GM21381 (cell line): Measurements from ENCODE around the gene B3GLCT.
"Not testable (repeated sequence)": the region's sequence is repeated elsewhere in the genome, so short reads cannot be mapped to it uniquely, and the experiment has no call there.

Source experiments
- ATAC-seq: cut with Tn5 transposase; IDR thresholded peaks from one replicate; pipeline ENCODE4 v1.9.1; 2021; ENCODE audit warnings: mild to moderate bottlenecking, moderate library complexity; ENCODE audit not compliant: unreplicated experiment

The B3GLCT gene

DNA sequence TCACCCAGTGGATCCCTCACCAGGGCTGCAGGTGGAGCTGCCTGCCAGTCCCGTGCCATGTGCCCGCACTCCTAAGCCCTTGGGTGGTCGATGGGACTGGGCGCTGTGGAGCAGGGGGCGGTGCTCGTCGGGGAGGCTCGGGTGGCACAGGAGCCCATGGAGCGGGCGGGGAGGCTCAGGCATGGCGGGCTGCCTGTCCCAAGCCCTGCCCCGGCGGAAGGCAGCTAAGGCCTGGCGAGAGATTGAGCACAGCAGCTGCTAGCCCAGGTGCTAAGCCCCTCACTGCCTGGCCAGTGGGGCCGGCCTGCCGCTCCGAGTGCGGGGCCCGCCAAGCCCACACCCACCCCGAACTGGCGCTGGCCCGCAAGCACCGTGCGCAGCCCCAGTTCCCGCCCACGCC lies 16.8 kb upstream of the B3GLCT start:
- ATAC-seq: no peak

DNA sequence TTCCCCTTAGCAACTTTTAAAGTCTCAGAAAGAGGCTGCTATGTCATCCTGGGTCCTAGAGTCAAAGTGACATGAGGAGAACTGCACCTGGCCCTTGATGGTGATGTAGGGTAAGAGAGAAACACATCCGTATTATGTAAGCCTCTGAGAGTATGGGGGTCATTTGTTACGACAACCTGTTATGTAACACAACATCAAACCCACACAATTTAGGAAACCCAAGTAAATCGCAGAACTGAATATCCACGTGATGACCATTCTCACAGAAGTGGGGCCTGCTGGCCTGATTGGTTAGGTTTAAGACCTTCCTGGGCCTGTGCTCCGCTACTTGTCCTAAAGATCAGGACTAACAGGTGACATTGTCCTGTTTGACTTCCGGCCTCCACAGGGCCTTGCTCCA lies 15.3 kb upstream of the B3GLCT start:
- no peak for ATAC-seq

DNA sequence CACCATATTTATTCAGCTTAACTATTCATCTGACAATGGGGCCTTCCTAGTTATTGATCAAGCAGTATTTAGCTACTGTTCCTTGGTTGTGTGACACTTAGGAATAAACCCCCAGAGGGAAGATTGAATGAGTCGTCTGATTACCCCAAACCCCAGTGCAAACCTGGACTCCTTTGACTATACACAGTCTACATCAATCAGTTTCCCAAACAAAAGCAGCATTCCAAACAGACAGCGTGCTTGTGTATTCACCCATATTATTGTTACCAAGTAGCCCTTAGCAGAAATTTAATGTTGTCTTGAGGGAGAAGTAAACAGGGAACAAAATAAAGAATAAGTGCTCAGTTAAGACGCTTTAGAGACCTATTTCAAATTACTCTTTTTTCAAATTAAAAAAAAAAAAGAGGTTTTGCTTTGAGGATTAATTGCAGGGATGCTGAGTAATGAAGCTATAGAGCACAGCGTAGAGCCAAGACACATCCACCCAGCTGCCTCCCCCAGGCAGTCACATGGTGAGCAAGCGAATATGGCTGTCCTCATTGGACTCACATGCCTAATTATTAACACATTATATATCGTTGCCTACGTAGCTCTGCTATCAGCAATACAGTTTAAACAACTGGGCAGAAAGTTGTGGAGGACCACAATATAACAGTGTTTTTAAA lies 14.7 kb upstream of the B3GLCT start:
- no peak for ATAC-seq

DNA sequence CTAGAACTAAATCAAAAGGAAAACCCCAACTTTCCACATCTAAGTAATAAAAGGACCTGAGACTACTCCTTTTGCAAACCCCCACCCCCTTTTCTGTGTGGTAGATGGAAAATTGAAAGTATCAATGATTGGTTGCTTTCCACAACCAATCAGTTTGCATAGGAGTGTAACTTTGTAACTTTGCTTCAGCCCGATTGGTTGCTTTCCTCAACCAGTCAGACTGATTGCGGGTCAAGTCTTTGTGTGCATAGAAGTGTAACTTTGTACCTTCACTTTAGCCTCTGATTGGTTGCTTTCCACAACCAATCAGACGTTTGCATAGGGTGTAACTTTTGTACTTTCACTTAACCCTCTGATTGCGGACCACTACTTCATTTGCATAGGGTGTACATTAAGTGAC lies 8.0 kb upstream of the B3GLCT start:
- no peak for ATAC-seq

DNA sequence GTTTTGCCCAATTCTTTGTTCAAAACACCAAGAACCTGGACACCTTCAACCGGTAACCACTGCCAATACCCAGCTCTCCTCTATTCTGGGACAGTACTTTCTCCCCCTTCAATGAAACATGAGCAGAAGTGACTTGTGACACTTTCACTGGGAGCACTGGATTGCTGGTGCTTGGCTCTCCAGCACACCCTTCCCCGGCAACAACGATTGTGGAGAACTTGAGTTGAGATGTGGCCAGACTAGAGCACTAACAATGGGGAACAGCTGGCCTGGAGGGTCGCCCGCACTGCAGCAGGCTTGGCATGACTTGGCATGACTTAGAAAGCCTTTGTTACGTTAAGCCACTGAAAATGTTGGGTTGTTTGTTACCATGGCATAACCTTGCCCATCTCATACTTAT lies 7.5 kb upstream of the B3GLCT start:
- no peak for ATAC-seq

DNA sequence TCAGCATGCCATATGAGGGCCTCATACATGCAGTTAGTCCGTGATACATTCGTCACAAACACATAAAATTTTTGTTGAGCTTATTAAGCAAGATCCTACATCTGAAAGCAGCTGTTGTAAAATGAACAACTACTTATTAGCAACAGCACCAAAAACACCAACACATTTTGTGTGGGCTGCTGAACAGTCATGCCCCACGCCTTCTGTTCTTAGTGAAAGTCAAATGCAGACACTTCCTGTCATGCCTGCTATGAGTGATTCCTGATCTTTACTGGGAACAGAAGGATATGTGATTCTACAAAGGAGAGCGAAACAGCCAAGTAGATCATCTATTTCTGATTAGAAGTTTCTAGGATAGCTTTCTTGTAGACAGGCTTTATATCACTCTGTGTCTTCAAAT lies 4.2 kb upstream of the B3GLCT start:
- no peak for ATAC-seq

DNA sequence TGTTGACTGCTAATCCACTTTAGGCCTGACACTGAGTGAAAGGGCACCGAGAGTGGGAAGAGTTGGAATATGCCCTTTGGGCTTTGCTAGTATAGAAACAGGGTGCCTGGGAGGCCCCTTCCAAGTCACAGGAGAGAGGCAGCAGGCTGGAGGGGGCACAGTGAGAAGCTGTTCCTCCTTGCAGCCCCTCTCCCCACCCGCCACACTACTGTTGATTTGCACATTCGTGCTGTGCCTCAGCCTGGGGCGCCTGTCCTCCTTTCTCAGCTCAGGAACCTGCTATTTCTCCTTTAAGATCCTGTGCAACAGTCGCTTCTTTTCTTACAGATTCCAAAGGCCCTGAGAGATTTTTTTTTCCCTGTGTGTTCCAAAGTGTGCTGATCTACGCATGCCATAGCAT lies 2.8 kb upstream of the B3GLCT start:
- no peak for ATAC-seq

DNA sequence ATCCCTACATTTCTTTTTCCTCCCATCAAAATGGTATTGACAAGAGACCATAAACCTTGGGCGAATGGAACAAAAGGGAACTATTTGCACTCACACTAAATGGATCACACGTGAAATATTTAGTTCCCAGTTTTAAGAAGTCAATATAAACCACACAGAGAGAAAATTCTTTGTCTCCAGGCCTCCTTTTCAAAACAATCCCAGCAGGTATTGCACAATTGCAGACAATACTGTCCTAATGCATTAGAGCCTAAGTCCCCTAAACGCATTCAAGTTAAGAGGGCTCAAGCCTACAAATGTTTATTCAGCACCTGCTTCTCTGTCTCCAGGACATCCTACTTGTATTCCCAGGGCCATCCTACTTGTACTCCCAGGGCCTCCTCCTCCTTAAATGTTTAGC lies 1.3 kb upstream of the B3GLCT start:
- ATAC-seq: no peak

DNA sequence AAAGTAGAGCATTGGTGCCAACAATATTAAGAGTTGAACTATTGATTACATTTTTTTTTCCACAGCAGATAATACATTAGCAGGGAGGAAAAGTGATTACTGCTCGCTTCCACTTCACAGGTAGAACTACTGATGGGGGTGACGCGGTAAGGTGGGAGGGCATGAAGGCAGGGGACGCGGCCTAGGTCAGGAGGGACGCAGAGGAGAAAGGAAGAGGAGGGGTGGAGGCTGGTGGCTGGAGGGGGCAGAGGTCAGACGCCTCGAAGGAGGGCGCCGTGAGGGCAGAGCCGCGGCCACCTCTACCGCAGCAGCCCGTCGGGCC lies 287 bp upstream of the B3GLCT start:
- no peak for ATAC-seq

DNA sequence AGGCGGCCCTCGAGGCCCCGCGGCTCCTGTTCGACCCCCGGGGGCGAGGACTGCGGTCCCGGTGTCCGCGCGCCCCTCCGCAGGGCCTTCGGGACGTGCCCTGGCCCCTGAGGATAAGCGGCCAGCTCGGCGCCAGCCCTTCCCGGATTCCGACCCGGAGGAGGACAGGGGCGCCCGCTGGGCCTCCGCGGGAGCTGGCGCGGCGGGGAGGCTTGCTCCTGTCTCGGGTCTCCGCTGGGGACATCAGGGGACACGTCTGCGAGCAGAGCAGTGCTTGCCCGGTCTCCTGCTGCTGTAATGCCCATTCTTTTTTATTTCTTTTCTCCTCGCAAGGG lies 829 bp downstream of the B3GLCT start:
- peak; percentile 23 for ATAC-seq

DNA sequence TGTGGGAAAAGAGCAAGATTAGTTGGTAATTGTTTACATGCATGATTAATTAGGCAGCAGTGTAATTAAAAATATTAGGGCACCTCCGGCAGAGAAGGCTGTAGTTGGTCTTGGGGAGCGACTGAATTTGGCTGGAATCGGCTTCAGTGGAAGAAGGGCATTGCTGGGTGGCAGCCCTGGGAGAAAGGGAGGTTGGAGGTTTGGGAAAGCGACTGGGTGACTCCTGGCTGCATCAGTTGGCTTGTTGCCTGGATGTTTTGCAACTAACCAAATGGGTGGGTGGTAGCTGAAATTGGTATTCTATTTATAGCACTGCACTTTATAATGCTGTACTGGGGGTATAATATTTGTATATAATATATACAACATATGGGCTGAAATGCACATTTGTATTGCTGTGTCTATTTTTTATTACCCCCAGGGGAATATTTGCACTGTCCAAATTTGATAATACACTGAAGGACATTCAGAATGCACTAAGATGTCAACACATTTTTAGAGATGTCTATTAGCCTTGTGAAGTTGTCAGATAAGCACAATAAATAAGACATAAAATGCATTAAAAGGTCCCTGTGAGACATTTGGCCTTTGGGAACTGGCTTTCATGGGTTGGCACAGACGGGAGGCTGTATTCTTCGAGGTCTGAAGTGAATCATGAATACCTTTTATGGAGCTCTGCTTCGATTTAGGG lies 1.7 kb downstream of the B3GLCT start:
- ATAC-seq: no peak

DNA sequence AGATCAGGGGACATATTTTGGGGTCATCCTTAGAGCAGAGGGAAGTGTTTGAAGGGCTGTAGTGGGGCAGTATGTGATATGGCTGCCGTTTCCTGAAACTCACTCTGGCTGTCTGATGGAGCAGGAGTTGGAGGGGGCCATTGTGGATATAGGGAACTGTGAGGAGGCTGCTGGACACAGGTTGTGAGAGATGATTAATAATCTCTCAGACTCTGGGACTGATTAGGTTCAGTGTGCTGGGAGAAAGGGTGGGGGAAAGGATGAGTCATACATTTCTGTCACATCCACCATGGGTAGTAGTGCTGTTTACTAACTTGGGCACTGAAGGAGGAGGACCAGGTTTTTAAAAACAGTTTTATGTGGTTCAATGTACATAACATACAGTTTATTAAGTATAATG lies 4.8 kb downstream of the B3GLCT start:
- ATAC-seq: no peak

DNA sequence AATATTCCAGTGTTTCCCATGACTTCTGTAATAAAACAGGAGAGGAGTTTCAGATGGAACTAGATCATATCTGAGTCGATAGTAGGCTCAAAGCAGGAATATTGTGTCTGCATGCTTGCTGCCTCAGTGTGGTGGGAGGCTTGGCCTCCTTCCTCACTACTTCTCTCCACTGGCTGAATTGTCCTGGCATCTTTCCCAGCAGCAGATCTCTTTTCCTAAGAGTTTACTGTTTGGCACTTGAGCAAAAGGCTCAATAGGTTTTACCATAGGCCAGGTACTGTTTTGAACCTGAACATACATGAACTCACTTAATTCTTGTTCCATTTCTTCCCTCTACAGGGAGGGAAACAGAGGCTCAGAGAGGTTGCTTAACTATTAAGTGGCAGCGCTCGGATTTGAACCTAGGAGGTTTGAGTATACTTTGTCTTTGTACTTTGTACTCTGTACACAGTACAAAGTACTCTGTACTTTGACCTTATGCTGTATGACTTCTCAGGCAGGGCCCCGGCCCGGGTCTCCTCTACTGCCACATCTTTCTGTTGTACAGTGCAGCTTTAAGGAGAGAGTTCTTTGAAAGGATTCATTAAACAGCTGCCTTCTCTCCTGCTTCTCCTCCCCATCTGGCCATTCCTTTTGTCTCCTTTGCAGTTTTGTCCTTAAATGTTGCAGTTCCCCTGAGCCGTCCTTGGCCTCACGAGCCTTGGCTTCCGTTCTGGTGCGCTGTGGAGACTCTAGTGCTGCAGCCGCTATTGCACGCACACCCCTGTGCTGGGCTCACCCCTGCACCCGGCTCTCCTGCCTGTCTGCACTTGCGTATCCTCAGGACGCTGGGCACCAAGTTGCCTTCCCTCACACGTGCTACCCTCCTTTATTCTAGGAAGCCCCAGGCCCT lies 8.1 kb downstream of the B3GLCT start:
- no peak for ATAC-seq

DNA sequence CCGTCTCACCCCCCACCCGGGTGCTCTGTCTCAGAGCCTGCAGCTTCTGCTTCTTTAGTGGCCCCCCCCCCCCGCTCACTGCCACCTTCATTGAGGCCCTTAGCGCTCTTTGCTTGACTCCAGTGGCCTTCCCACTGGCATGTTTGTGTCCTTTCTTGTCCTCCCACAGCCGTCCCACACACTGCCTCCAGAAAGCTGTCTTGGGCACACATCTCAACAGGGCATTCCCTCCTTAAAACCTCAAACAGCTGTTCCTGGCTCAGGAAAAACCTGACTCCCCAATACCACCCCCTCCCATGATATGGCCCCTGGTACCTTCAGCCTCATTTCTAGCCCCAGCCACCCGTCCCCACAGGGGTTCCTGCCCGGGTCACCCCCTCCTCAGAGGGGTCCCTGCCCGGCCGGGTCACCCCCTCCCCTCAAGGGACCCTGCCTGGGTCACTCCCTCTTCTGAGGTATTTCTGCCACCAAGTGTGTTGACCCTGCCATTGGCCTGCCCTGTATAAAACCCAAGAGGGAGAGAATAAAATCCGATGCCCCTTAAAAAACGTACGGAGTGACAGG lies 8.9 kb downstream of the B3GLCT start:
- ATAC-seq: no peak

DNA sequence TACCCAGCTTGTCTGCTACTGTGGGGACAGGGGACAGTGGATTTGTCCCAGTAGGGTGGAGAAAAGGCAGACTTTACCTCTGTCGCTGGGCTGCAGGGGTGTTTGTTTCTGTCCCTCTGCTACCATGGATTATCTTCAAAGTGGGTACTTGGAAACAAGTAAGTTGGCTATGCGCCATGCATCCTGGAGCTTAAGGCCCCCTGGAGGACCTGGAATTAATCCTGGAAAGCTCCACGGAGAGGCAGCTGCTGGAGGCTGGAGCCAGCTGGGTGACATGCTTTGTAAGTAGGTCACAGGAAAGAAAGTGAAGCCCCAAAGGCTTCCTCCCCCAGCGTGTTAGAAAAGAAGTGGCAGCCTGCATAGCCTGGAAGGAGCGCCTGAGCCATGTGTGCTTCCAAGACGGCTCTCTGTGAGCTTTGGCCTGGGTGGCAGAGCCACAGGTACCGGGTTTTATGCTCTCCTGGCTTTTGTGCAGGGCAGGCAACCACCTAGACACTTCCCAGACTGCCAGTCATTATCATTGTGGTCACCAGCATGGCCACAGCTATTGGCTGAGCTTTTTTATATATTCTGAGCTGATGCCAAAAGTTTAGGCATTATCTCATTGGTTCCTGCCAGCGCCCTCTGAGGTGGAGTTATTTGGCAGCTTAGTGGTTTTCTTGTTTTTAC lies 9.5 kb downstream of the B3GLCT start:
- no peak for ATAC-seq

DNA sequence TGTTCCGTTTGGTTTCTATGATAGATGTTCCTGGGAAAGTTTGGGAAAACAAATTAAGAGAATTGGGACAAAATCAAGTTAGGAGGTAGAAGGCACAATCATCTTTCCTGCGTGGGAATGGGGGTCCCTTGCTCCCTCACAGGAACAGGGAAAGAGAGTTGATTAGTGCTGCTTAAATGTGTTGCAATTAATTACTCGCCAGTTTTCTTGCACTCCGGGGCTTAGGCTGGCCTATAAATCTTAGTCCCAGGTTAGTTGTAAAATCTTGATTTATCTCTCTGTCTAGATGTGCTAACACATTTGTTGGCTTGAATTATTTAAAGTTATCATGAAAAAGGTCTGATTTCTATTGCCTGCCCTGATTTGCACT lies 10.1 kb downstream of the B3GLCT start:
- no peak for ATAC-seq

DNA sequence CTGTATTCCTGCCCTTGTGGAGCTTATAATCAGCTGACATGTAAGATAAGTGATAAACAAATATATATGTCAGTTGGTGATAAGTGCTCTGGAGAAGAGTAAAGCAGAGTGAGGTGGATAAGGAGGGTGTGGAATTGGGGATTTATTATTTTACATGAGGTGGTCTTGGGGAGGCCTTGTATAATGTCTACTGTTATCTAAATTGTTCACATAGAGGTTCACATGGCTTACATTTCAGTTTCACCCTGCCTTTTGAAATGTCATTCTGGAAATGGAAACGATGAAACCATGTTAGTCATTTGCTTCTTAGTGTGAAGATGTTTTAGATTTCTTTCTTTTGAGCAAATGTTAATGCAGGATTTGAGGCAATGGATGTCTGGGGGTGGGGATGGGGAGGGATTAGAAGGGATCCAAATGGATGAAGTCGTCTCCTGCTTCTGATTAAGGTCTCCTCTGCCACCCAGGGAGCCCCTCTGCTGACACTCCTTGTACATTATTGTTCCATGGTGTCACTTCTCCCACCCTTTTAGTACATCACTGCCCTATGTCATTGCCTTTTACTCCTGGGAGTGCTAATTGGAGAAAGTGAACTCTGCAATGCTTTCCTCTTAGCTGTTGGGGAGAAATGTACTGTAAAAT lies 14.0 kb downstream of the B3GLCT start:
- no peak for ATAC-seq

DNA sequence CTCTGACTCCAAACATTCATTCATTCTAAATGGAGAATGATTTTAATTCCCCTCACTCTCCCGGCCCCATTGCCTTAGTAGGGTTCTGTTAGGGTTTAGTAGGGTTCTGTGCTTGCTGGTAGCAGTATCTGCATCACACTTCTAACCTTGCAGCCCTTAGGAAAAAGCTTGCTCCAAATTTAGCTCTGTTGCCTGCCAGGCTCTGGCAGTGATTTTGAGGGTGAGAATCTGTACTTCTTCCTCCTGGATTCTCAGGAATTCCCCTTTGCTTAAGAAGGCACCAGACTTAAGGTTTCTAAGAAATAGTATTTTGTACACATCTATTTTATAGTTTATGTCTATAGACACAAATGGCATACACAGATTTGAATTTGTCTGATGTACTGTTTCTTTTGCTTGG lies 14.7 kb downstream of the B3GLCT start:
- no peak for ATAC-seq

DNA sequence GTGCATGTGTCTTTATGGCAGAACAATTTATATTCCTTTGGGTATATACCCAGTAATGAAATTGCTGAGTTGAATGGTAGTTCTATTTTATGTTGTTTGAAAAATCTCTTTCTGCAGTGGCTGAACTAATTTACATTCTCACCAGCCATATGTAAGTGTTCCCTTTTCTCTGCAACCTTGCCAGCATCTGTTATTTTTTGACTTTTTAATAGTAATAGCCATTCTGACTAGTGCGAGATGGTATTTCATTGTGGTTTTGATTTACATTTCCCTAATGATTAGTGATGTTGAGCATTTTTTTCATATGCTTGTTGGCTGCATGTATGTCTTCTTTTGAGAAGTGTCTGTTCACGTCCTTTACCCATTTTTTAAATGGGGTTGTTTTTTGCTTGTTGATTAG lies 17.1 kb downstream of the B3GLCT start:
- not testable (repeated sequence) for ATAC-seq

DNA sequence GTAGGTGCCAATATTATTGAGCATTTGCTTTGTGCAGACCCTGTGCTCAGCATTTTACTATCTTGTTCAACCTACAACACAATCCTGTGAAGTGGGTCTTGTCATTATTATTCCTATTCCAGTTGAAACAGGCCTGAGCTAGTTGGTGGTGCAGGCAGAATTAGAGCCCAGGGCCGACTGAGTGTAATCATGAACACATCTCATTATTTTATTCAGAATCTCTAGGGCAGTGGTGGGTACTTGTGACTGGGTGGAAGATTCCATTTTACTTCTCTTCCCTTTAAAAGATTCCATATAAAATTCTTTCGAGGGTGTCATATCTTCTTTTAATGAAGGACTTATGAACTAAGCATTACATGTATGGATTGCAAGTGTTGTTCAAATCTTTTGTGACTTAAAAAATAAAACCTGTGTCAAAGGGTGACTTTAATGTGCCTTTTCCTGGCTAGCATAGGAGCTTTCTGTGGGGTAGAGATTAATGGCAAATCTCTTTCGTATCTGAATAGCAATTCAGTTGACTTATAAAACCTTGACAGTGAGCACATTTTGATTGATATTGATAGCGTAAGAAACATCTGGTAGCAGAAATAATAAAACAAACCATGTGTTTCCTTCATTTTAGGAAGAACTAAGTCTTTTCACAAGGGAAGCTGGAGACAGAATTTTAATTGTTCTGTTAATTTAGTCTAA lies 20.3 kb downstream of the B3GLCT start:
- no peak for ATAC-seq
